A549 (cell line): ENCODE results near the gene FGFR3. TPM values are rescaled to one million over a fixed set of nuclear protein-coding genes. Genes with fewer than 3 reads are reported as not detected.

ENCODE experiments used
- ATAC-seq, 2 experiments: fragments of 200-7000 bp in 1 of 2; fragments of >200 bp in 1 of 2; cut with Nextera tagmentation in 1 of 2; cut with Tn5 transposase in 1 of 2; 3 replicates each; pipeline versions ENCODE4 v1.8.0 to v1.9.1; 2018 to 2020; ENCODE audit warnings: mild to moderate bottlenecking in 1 of 2, moderate library complexity in 1 of 2
- CTCF ChIA-PET: fragments of 300-600 bp; sonication (Branson Sonifier 250); formaldehyde crosslinking; extraction: SDS; loops from one replicate; lab custom pipeline; 2021; ENCODE audit warnings: antibody characterized with exemption, inconsistent platforms; lab: Yijun Ruan, JAX
- POLR2A ChIA-PET: fragments of 350-600 bp; formaldehyde crosslinking; extraction: SDS; loops from one replicate; lab custom pipeline; 2021; ENCODE audit warnings: antibody characterized with exemption, inconsistent platforms; lab: Yijun Ruan, JAX
- DNase-seq, 2 experiments: peaks; one replicate each; pipeline versions ENCODE4 v3.0.0 to v3.0.0-alpha.2; 2011 to 2016; ENCODE audit warnings: low read depth in 1 of 2, low spot score in 1 of 2
- FAIRE-seq: peaks from 2 replicates; lab custom pipeline; 2011; peaks lifted over from hg19 to GRCh38; lab: Jason Lieb, UNC
- H3K27ac ChIP-seq, 2 experiments: fragments of >200 bp; sonication (Bioruptor Twin); formaldehyde crosslinking; 3 replicates each; pipeline ENCODE4 v1.5.1; 2016 to 2017
- H3K4me1 ChIP-seq: fragments of >200 bp; sonication (Bioruptor Twin); formaldehyde crosslinking; 3 replicates; pipeline ENCODE4 v1.6.1; 2016
- H3K4me2 ChIP-seq: fragments of >200 bp; sonication (Bioruptor Twin); formaldehyde crosslinking; 3 replicates; pipeline ENCODE4 v1.6.1; 2016
- H3K4me3 ChIP-seq: fragments of >200 bp; sonication (Bioruptor Twin); formaldehyde crosslinking; 3 replicates; pipeline ENCODE4 v1.5.1; 2016
- H3K9me3 ChIP-seq: fragments of >200 bp; sonication (Bioruptor Twin); formaldehyde crosslinking; 3 replicates; pipeline ENCODE4 v1.6.1; 2016
- CBX2 ChIP-seq: fragments of 200-600 bp; sonication (generic); IDR thresholded peaks from 2 replicates; pipeline ENCODE4 v1.6.1; 2016; ENCODE audit warnings: low read depth, mild to moderate bottlenecking, borderline replicate concordance
- CEBPB ChIP-seq, 2 experiments: fragments of >200 bp in 1 of 2; sonication (Bioruptor Twin) in 1 of 2; formaldehyde crosslinking in 1 of 2; IDR thresholded peaks; 2 replicates each; pipeline ENCODE4 v1.6.1; 2012 to 2016
- CHD4 ChIP-seq: fragments of 200-600 bp; sonication (generic); IDR thresholded peaks from 2 replicates; pipeline ENCODE4 v1.6.1; 2016; ENCODE audit warnings: antibody characterized with exemption, mild to moderate bottlenecking, borderline replicate concordance
- ELK1 ChIP-seq: fragments of 150-350 bp; IDR thresholded peaks from 2 replicates; pipeline ENCODE4 v1.6.1; 2014; ENCODE audit warnings: low read depth, mild to moderate bottlenecking, low read length
- EP300 ChIP-seq, 2 experiments: fragments of >200 bp; sonication (Bioruptor Twin); formaldehyde crosslinking; IDR thresholded peaks; 2 replicates in 1 of 2; 3 replicates in 1 of 2; pipeline ENCODE4 v1.6.1; 2016 to 2017
- FOSB ChIP-seq: fragments of 250-450 bp; sonication (Bioruptor Pico); IDR thresholded peaks from 2 replicates; pipeline ENCODE4 v1.5.0; 2020; ENCODE audit warnings: mild to moderate bottlenecking, moderate library complexity
- FOSL2 ChIP-seq, 2 experiments: fragments of 450-650 bp in 1 of 2; fragments of >200 bp in 1 of 2; sonication (Bioruptor Twin) in 1 of 2; formaldehyde crosslinking; IDR thresholded peaks; 2 replicates each; pipeline versions ENCODE4 v1.5.0 to v1.6.1; 2016 to 2020; ENCODE audit warnings: mild to moderate bottlenecking in 1 of 2, moderate library complexity in 1 of 2
- GATA3 ChIP-seq: IDR thresholded peaks from 2 replicates; pipeline ENCODE4 v1.6.1; 2012; ENCODE audit warnings: borderline replicate concordance
- HDAC2 ChIP-seq: fragments of 200-600 bp; sonication (generic); IDR thresholded peaks from 2 replicates; pipeline ENCODE4 v1.6.1; 2016
- HOXA7 ChIP-seq: fragments of 250-450 bp; sonication (Bioruptor Pico); IDR thresholded peaks from 2 replicates; pipeline ENCODE4 v1.5.0; 2020; ENCODE audit warnings: mild to moderate bottlenecking, moderate library complexity
- HOXB5 ChIP-seq: fragments of 250-450 bp; sonication (Bioruptor Pico); IDR thresholded peaks from 2 replicates; pipeline ENCODE4 v1.5.0; 2020; ENCODE audit warnings: mild to moderate bottlenecking, moderate library complexity
- MAFK ChIP-seq: fragments of 450-650 bp; IDR thresholded peaks from 2 replicates; pipeline ENCODE4 v1.6.1; 2014; ENCODE audit not compliant: partially characterized antibody
- NPAS2 ChIP-seq: fragments of 250-450 bp; sonication (Bioruptor Pico); IDR thresholded peaks from 2 replicates; pipeline ENCODE4 v1.8.0; 2022; ENCODE audit warnings: mild to moderate bottlenecking, moderate library complexity, borderline replicate concordance
- PBX3 ChIP-seq: IDR thresholded peaks from 2 replicates; pipeline ENCODE4 v1.6.1; 2012
- PHF8 ChIP-seq: fragments of 200-600 bp; sonication (generic); IDR thresholded peaks from 2 replicates; pipeline ENCODE4 v1.6.1; 2016; ENCODE audit warnings: low read depth, mild to moderate bottlenecking, antibody characterized with exemption, moderate library complexity, borderline replicate concordance
- RFX5 ChIP-seq: fragments of 450-650 bp; IDR thresholded peaks from 2 replicates; pipeline ENCODE4 v1.7.1; 2014; ENCODE audit warnings: antibody characterized with exemption, mild to moderate bottlenecking, moderate library complexity
- RNF2 ChIP-seq: fragments of 200-600 bp; sonication (generic); IDR thresholded peaks from 2 replicates; pipeline ENCODE4 v1.6.1; 2016; ENCODE audit warnings: low read depth, mild to moderate bottlenecking, antibody characterized with exemption, moderate library complexity, borderline replicate concordance
- SMC3 ChIP-seq: fragments of >200 bp; sonication (Bioruptor Twin); formaldehyde crosslinking; IDR thresholded peaks from 3 replicates; pipeline ENCODE4 v1.6.1; 2018; ENCODE audit warnings: inconsistent platforms
- TFCP2L1 ChIP-seq: fragments of 250-450 bp; sonication (Bioruptor Pico); IDR thresholded peaks from 2 replicates; pipeline ENCODE4 v1.5.0; 2021; ENCODE audit warnings: mild to moderate bottlenecking
- ZNF302 ChIP-seq: fragments of 250-450 bp; sonication (Bioruptor Pico); IDR thresholded peaks from 2 replicates; pipeline ENCODE4 v1.9.0; 2021; ENCODE audit warnings: inconsistent platforms, mild to moderate bottlenecking, moderate library complexity
- WGBS: methylation state at CpG from one replicate; pipeline ENCODE4 v1.1.6; 2017; ENCODE audit errors: missing lambda C conversion rate; 5-methylcytosine and 5-hydroxymethylcytosine counted together
- polyA plus RNA-seq, 4 experiments: library from polyadenylated mRNA; depleted of rRNA in 3 of 4; stranded (reverse); fragments of >200 nt; fragmentation: RNase III in 1 of 4; extraction: RNeasy Plus Mini Kit Qiagen cat#74134 plus additional on column Dnase treatment in 1 of 4; gene quantifications; 2 replicates in 3 of 4; 3 replicates in 1 of 4; pipeline ENCODE4 v1.2.3, GENCODE V29; 2011 to 2017
- TF ChIP-seq, protein P1 (sequence below): fragments of 250-450 bp; sonication (Bioruptor Pico); IDR thresholded peaks from 2 replicates; pipeline ENCODE4 v1.5.0; 2020; ENCODE audit warnings: low read depth, mild to moderate bottlenecking, moderate library complexity
- TF ChIP-seq, protein P2 (sequence below): fragments of >200 bp; sonication (Bioruptor Twin); formaldehyde crosslinking; IDR thresholded peaks from 2 replicates; pipeline ENCODE4 v1.6.1; 2016

FGFR3 gene
- polyA plus RNA-seq, 2 of the 4 experiments (the other 2 are of a cell fraction) = 1.9 to 4.8 TPM

DNA sequence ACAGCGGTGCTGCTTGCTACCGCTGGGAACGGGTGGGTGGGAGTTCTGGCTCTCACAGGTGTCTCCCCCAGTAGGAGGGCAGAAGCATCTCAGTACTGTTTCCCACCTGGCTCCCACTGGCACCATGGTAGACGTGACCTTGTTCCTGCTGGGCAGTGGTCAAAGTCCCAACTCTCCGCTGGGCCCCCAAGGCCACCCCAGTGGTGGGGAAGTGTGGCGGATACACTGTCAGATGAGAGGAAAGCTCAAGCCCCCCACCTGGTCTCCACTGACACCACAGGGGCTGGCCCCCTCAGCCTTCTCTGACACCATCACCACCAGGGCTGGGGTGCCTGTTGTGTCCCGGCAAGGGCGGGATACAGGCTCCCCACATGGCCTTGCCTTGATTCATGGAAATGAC lies 38.2 kb downstream of the FGFR3 start:
- H3K27ac ChIP-seq = no peak overlapping the region
- no peak overlapping the region for H3K4me2 ChIP-seq
- H3K4me3 ChIP-seq = no peak overlapping the region
- CTCF ChIA-PET = interaction anchor here (1.5 kb wide), 1 partner anchor 21 kb away, joined by 7 read pairs; no protein-coding TSS in a partner anchor
- H3K9me3 ChIP-seq = no peaks in the 10 kb centered on the region
- no peak for DNase-seq
- no peaks in the 10 kb centered on the region for H3K4me1 ChIP-seq
- no peak for FAIRE-seq
- ATAC-seq = no peak
- POLR2A ChIA-PET = no interaction called here
- TF ChIP-seq PBX3 (no peak), CBX2 (no peak), CEBPB (IDR thresholded peaks at IDR 0.05) (no peak)
- 100% methylated on average over 3 of the region's 8 CpGs for WGBS

GRCh38 chr4:1832690-1833089 lies 39.6 kb downstream of the FGFR3 start:
- Histone ChIP-seq H3K4me3 (no peak overlapping the region), H3K4me1 (no peaks in the 10 kb centered on the region), H3K9me3 (no peaks in the 10 kb centered on the region), H3K4me2 (no peak overlapping the region), H3K27ac (no peak overlapping the region)
- no peak for TF ChIP-seq SMC3
- CTCF ChIA-PET = interaction anchor here (1.2 to 2.3 kb wide), 6 partner anchors 17 to 85 kb away, joined by 3 to 13 read pairs (median 4); no protein-coding TSS in a partner anchor
- POLR2A ChIA-PET = no interaction called here
- FAIRE-seq = no peak
- no peak for ATAC-seq
- WGBS = 96% methylated on average over 18 of the region's 18 CpGs
- DNase-seq = no peak

DNA sequence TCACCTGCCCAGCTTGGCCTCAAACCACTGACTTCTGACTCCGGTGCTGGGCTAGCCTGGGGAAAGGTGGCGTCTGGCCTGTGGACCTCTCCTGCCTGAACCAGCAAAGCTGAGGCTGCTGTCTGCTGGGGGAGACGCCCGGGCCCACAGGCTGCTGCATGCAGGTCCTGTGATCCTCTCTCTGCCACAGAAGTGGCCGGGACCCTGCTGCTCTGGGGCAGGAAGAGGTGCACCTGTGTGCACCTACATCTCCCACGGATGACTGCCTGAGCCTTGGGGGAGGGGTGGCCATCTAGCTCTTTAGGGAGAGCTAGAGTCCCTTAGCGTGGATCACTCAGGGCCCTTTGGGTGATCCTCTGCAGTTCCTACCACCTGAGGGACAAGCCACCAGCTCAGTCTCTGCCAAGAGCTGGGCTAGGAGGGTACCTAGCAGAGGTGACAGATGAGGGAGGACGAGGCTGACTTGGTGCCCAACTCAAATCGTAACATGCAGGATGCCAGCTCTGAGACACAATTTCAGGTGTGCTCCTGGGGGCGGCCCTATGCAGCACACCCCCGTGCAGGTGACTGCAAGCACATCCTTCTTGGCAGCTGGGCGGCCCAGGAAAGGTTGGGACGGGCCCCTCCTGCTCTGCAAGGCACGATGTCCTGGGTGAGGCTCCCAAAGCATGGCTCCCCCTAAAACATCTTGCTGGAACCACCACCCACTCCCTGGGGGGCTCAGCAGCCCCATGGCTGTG lies 40.4 kb downstream of the FGFR3 start:
- H3K4me1 ChIP-seq = no peaks in the 10 kb centered on the region
- CTCF ChIA-PET = interaction anchor here (1.2 to 3.2 kb wide), 7 partner anchors 18 to 86 kb away, joined by 3 to 13 read pairs (median 4); no protein-coding TSS in a partner anchor
- POLR2A ChIA-PET = interaction anchor here (0.5 kb wide), 1 partner anchor 9 kb away, joined by 3 read pairs; no protein-coding TSS in a partner anchor
- FAIRE-seq (no peak), ATAC-seq (no peak)
- WGBS = 95% methylated on average over 4 of the region's 14 CpGs
- H3K27ac ChIP-seq = no peak overlapping the region
- TF ChIP-seq FOSL2 (IDR thresholded peaks at IDR 0.05) (no peak), FOSL2 (CRISPR knock-in tag; IDR thresholded peaks at IDR 0.05) (no peak), ELK1 (no peak), PBX3 (no peak), FOSB (CRISPR knock-in tag) (no peak), RNF2 (no peak), HOXA7 (CRISPR knock-in tag) (no peak), HDAC2 (no peak), CHD4 (no peak), PHF8 (no peak), ZNF302 (no peak), GATA3 (no peak), HOXB5 (no peak), MAFK (no peak), EP300 (IDR thresholded peaks at IDR 0.05) (no peak), TFCP2L1 (CRISPR knock-in tag) (no peak), NPAS2 (no peak), RFX5 (no peak)
- TF ChIP-seq, protein P1, sequence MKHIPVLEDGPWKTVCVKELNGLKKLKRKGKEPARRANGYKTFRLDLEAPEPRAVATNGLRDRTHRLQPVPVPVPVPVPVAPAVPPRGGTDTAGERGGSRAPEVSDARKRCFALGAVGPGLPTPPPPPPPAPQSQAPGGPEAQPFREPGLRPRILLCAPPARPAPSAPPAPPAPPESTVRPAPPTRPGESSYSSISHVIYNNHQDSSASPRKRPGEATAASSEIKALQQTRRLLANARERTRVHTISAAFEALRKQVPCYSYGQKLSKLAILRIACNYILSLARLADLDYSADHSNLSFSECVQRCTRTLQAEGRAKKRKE = no peak
- TF ChIP-seq, protein P2, sequence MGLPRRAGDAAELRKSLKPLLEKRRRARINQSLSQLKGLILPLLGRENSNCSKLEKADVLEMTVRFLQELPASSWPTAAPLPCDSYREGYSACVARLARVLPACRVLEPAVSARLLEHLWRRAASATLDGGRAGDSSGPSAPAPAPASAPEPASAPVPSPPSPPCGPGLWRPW = no peak
- TF ChIP-seq, all 56 proteins: peak for 0
- Histone ChIP-seq H3K4me2 (no peak overlapping the region), H3K4me3 (no peak overlapping the region), H3K9me3 (no peaks in the 10 kb centered on the region)
- no peak for DNase-seq
